Measurements from ENCODE around the gene ANKRA2.
A peak's percentile ranks its signal among the peaks of the same experiment; 100 is the strongest.

ANKRA2 gene, protein sequence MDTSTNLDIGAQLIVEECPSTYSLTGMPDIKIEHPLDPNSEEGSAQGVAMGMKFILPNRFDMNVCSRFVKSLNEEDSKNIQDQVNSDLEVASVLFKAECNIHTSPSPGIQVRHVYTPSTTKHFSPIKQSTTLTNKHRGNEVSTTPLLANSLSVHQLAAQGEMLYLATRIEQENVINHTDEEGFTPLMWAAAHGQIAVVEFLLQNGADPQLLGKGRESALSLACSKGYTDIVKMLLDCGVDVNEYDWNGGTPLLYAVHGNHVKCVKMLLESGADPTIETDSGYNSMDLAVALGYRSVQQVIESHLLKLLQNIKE

DNA sequence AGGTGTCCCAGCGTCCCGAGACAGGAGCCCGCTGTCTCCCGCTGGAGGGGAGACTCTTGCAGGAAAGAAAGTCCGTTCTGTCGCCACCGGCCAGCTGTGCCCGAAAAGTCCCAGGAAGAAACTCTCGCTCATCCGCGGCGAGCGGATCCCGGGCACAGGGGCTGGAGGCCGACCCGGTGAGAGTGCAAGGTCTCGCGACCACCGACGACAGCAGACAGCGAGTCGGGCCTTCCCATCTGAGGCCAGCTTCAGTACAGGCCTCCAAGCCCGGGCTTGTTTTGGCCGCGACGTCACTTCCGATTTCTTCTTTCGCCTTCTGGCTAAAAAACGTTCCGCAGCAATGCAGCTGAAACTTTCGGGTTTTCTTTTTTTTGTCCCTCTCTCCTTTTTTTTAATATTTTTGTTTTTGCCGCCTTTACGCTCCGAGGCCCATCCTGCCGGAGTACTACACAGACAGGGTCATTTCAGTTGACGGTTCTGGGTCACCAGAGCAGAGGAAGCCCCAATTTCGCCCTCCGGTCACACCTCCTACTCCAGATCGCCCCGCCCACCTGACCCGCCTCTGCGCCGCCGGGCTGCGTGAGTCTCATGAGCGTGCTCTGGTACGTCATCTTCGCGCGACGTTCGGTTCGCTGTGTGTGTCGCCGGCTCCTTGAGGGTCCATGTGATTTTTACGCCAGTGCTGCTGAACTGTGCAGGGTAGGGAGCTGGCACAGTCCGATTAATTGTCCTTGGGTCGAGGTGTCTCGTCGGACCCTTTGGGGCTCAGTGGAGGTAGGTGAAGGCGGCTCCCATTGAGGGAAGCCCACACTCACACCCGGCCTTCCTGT lies at the start of gene ANKRA2, which contains the start of gene UTP15:
TSS of gene ANKRA2 (minus strand) at position 501 of the 830 bp plus-strand sequence. CDS start 2,758 bp downstream, outside the sequence.
TSS of gene UTP15 (plus strand) at position 605 of the 830 bp plus-strand sequence. CDS start 1,602 bp downstream, outside the sequence.
- Histone ChIP-seq H3K9me3 (ENCODE audit: insufficient read depth, low read depth, low read length) (no peaks in the 10 kb centered on the region), H3K4me3 (ENCODE audit: low read length, poor library complexity, severe bottlenecking) (peak within 1 kb of the TSS; percentile 97), H2AFZ (ENCODE audit: low read length) (peak within 1 kb of the TSS; percentile 94), H3K9me2 (replicated peaks; ENCODE audit: low read depth, low read length) (no peaks in the 10 kb centered on the region), H3K9ac (ENCODE audit: low read depth, low read length, poor library complexity, severe bottlenecking) (peak within 1 kb of the TSS; percentile 99), H3K36me3 (ENCODE audit: insufficient read depth, low read length) (no peaks in the 10 kb centered on the region; the same call in 1 of the 2 replicates), H4K20me1 (ENCODE audit: insufficient read depth, low read length, poor library complexity, severe bottlenecking) (peaks cover 12% of the 10 kb centered on the region), H3K4me2 (ENCODE audit: low read depth, low read length, poor library complexity, severe bottlenecking) (peak within 1 kb of the TSS; percentile 93), H3K79me2 (ENCODE audit: insufficient read depth, low read length) (peaks cover 54% of the 10 kb centered on the region), H3F3A (ENCODE audit: low read depth) (no peaks in the 10 kb centered on the region), H3K27me3 (ENCODE audit: insufficient read depth, low read length, poor library complexity, severe bottlenecking) (no peaks in the 10 kb centered on the region), H3K4me1 (ENCODE audit: insufficient read depth, low read length, poor library complexity, severe bottlenecking) (peaks cover 48% of the 10 kb centered on the region)
- no peak for TF ChIP-seq EZH2phosphoT487 (IDR thresholded peaks at IDR 0.05; ENCODE audit: borderline replicate concordance)
- TF ChIP-seq, protein P1, sequence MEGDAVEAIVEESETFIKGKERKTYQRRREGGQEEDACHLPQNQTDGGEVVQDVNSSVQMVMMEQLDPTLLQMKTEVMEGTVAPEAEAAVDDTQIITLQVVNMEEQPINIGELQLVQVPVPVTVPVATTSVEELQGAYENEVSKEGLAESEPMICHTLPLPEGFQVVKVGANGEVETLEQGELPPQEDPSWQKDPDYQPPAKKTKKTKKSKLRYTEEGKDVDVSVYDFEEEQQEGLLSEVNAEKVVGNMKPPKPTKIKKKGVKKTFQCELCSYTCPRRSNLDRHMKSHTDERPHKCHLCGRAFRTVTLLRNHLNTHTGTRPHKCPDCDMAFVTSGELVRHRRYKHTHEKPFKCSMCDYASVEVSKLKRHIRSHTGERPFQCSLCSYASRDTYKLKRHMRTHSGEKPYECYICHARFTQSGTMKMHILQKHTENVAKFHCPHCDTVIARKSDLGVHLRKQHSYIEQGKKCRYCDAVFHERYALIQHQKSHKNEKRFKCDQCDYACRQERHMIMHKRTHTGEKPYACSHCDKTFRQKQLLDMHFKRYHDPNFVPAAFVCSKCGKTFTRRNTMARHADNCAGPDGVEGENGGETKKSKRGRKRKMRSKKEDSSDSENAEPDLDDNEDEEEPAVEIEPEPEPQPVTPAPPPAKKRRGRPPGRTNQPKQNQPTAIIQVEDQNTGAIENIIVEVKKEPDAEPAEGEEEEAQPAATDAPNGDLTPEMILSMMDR (conservative IDR thresholded peaks at IDR 0.05; ENCODE audit: low read length) = no peak

DNA sequence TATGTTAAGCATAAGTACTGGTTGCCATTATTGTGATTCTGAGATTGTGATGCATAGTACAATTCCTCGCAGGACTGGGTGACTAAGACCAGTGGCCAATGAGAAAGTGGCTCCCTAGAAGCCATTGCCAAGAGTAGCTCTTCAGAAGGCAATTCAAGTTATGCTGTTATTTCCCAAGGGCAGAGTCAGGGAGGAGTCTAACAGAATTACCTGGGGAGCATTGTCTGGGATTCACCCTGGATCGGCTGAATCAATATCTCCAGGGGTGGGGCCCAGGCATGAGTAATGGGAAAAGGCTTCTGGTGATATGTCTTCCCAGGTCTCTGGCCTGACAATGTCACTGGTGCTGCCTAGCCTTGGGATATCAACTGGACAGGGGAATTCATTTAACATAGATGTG lies 49.6 kb upstream of the ANKRA2 start:
- no peaks in the 10 kb centered on the region for H3K27me3 ChIP-seq (ENCODE audit: insufficient read depth, low read length, poor library complexity, severe bottlenecking)
- no peak overlapping the region for H3K4me3 ChIP-seq (ENCODE audit: low read length, poor library complexity, severe bottlenecking)
- H3K9me3 ChIP-seq (ENCODE audit: insufficient read depth, low read depth, low read length) = no peaks in the 10 kb centered on the region
- H2AFZ ChIP-seq (ENCODE audit: low read length) = no peak overlapping the region
- H3K9ac ChIP-seq (ENCODE audit: low read depth, low read length, poor library complexity, severe bottlenecking) = no peak overlapping the region
- no peak overlapping the region for H3K4me2 ChIP-seq (ENCODE audit: low read depth, low read length, poor library complexity, severe bottlenecking)
- H3K36me3 ChIP-seq (ENCODE audit: insufficient read depth, low read length) = no peaks in the 10 kb centered on the region
- no peaks in the 10 kb centered on the region for H4K20me1 ChIP-seq (ENCODE audit: insufficient read depth, low read length, poor library complexity, severe bottlenecking)
- no peaks in the 10 kb centered on the region for H3K9me2 ChIP-seq (replicated peaks; ENCODE audit: low read depth, low read length)
- no peaks in the 10 kb centered on the region for H3F3A ChIP-seq (ENCODE audit: low read depth)
- H3K4me1 ChIP-seq (ENCODE audit: insufficient read depth, low read length, poor library complexity, severe bottlenecking) = no peaks in the 10 kb centered on the region
- TF ChIP-seq, protein P1 (conservative IDR thresholded peaks at IDR 0.05; ENCODE audit: low read length) = no peak
- TF ChIP-seq EZH2phosphoT487 (IDR thresholded peaks at IDR 0.05; ENCODE audit: borderline replicate concordance) = no peak
- H3K79me2 ChIP-seq (ENCODE audit: insufficient read depth, low read length) = no peaks in the 10 kb centered on the region

DNA sequence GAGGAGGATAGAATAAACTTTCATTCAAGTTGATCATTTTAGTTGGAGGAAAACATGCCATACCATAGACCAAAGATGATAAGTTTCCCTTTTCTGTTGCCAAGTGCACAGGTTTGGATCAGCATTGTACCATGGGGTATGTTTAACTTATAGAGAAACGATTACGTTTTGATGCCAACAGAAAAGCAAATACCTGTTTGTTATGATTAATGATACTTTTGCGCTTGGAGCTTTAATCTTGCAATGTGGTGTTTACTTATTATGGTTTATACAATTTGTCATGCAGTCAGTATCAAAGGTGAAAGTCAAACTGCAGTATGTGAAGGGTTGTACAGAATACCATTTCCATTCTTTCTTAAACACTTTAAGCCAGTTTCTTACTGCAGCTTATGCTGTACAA lies 47.4 kb upstream of the ANKRA2 start:
- TF ChIP-seq, protein P1 (conservative IDR thresholded peaks at IDR 0.05; ENCODE audit: low read length) = no peak
- no peak for TF ChIP-seq EZH2phosphoT487 (IDR thresholded peaks at IDR 0.05; ENCODE audit: borderline replicate concordance)
- Histone ChIP-seq H3K4me1 (ENCODE audit: insufficient read depth, low read length, poor library complexity, severe bottlenecking) (no peaks in the 10 kb centered on the region), H4K20me1 (ENCODE audit: insufficient read depth, low read length, poor library complexity, severe bottlenecking) (no peaks in the 10 kb centered on the region), H3K27me3 (ENCODE audit: insufficient read depth, low read length, poor library complexity, severe bottlenecking) (no peaks in the 10 kb centered on the region), H2AFZ (ENCODE audit: low read length) (no peak overlapping the region), H3K36me3 (ENCODE audit: insufficient read depth, low read length) (no peaks in the 10 kb centered on the region), H3K4me2 (ENCODE audit: low read depth, low read length, poor library complexity, severe bottlenecking) (no peak overlapping the region), H3K9ac (ENCODE audit: low read depth, low read length, poor library complexity, severe bottlenecking) (no peak overlapping the region), H3K9me3 (ENCODE audit: insufficient read depth, low read depth, low read length) (no peaks in the 10 kb centered on the region), H3F3A (ENCODE audit: low read depth) (no peaks in the 10 kb centered on the region), H3K9me2 (replicated peaks; ENCODE audit: low read depth, low read length) (no peaks in the 10 kb centered on the region), H3K4me3 (ENCODE audit: low read length, poor library complexity, severe bottlenecking) (no peak overlapping the region), H3K79me2 (ENCODE audit: insufficient read depth, low read length) (no peaks in the 10 kb centered on the region)

All from Loucy (cell line).